A673 (cell line): ENCODE data around the gene DPP10.

Experiments used
- CTCF ChIP-seq: fragments of 300-800, 200-600 bp; sonication (generic); conservative IDR thresholded peaks from 2 replicates; pipeline ENCODE4 v1.5.1; 2017; ENCODE audit warnings: low read depth, mild to moderate bottlenecking, antibody characterized with exemption, low read length, moderate library complexity, mixed read lengths
- EZH2 ChIP-seq: fragments of 200-600 bp; sonication (generic); IDR thresholded peaks from 2 replicates; pipeline ENCODE4 v1.6.1; 2017; ENCODE audit warnings: borderline replicate concordance, low read depth, mild to moderate bottlenecking, mixed read lengths, antibody characterized with exemption, low read length; ENCODE audit not compliant: poor library complexity, severe bottlenecking

- no peak for TF ChIP-seq CTCF
- TF ChIP-seq EZH2: no peak
These were observed 25.9 kb downstream of the DPP10 start for GRCh38 chr2:114468343-114468742.
